ENCODE data around the gene TMCO4. TPM values are rescaled to one million over a fixed set of nuclear protein-coding genes. Genes with fewer than 3 reads are reported as not detected.
A peak's percentile ranks its signal among the peaks of the same experiment; 100 is the strongest.

Gene TMCO4
- total and polyA plus RNA-seq, 2 of the 8 experiments (the other 6 are each of a cell fraction or from before 2014, with no cell fraction given) = 3.0 to 3.1 TPM

DNA sequence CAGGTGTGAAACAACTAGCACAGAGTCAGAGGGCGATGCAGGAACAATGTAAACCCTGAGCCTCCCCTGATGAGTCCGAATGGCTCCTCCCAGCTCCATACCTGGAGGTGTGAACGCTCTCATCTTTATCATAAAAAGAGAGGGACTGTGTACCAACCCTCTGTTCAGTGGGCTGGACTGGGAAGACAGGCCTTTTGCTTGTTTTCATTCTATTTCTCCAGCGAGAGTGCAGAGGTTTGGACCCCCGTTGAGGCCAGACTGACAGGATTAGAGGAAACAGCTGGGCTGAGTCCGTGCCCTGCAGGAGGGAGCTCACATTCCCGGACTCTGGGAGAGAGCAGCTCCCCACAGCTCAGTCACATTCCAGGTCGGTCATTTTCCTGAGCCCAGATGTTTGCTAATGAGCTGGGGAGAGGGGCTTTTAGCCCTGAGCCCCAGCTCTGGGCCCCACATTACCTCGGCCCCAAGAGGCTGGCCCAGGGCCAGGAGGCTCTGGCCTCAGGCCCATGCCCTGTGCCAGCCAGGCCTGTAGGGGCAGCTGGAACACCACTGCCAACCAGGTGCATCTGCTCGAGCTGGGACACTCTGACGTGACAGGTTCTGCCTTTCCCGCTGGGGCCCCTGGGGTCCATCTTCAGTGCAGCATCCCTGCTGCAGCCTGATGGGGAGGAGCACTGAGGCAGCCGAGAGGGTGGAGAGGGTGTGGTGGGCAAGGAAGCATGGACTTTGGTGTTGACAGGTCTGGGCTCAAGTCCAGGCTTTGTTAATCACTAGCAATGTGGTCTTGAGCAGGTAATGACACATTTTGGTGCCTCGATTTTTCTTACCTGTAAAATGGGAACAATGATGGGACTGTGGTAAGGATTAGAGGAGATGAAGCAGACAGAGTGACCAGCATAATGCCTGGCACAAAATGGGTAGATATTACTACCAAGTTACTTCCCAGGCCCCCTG, 159.1 kb downstream of the TMCO4 start (continued):
- TF ChIP-seq BACH1 (IDR thresholded peaks at IDR 0.05; ENCODE audit: low read length) (no peak), SIX5 (IDR thresholded peaks at IDR 0.05; ENCODE audit: low read depth, low read length) (no peak), GTF2F1 (IDR thresholded peaks at IDR 0.05; ENCODE audit: borderline replicate concordance, low read depth, low read length) (no peak), KDM4A (IDR thresholded peaks at IDR 0.05; ENCODE audit: low read depth, low read length, severe bottlenecking) (no peak), SIRT6 (IDR thresholded peaks at IDR 0.05; ENCODE audit: low read length) (no peak), ZNF274 (IDR thresholded peaks at IDR 0.05; ENCODE audit: borderline replicate concordance, extremely low read depth, low read length) (no peak), POU5F1 (IDR thresholded peaks at IDR 0.05; ENCODE audit: low read depth, low read length) (no peak), JUN (IDR thresholded peaks at IDR 0.05; ENCODE audit: low read depth, low read length) (no peak), EZH2 (IDR thresholded peaks at IDR 0.05; ENCODE audit: low read depth, low read length, severe bottlenecking) (no peak), SIN3A (conservative IDR thresholded peaks at IDR 0.05 in 1 of 2, IDR thresholded peaks at IDR 0.05 in 1 of 2; ENCODE audit: low read depth in 1 of 2, low read length in 2 of 2) (peak; percentile 93 to 98; a peak in 3 of 4 replicates), CBX8 (IDR thresholded peaks at IDR 0.05; ENCODE audit: borderline replicate concordance, low read depth, low read length) (no peak), RBBP5 (IDR thresholded peaks at IDR 0.05; ENCODE audit: borderline replicate concordance, low read depth, low read length) (0 out of 2 replicates have a peak, but pooled peaks have one; percentile 31), SP1 (IDR thresholded peaks at IDR 0.05; ENCODE audit: low read depth, low read length) (no peak), ASH2L (IDR thresholded peaks at IDR 0.05; ENCODE audit: low read length) (peak; percentile 32), TAF7 (optimal IDR thresholded peaks at IDR 0.05; ENCODE audit: borderline replicate concordance, low read depth, low read length) (no peak), CTBP2 (IDR thresholded peaks at IDR 0.05; ENCODE audit: borderline replicate concordance, insufficient read depth, insufficient read length, low read length) (peak; percentile 35), SP2 (IDR thresholded peaks at IDR 0.05; ENCODE audit: low read length) (no peak), SP4 (IDR thresholded peaks at IDR 0.05; ENCODE audit: low read length) (no peak; the same call in 1 of the 2 replicates)
- TF ChIP-seq, protein P1, sequence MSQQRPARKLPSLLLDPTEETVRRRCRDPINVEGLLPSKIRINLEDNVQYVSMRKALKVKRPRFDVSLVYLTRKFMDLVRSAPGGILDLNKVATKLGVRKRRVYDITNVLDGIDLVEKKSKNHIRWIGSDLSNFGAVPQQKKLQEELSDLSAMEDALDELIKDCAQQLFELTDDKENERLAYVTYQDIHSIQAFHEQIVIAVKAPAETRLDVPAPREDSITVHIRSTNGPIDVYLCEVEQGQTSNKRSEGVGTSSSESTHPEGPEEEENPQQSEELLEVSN (IDR thresholded peaks at IDR 0.05) = no peak
- TF ChIP-seq, protein P2, sequence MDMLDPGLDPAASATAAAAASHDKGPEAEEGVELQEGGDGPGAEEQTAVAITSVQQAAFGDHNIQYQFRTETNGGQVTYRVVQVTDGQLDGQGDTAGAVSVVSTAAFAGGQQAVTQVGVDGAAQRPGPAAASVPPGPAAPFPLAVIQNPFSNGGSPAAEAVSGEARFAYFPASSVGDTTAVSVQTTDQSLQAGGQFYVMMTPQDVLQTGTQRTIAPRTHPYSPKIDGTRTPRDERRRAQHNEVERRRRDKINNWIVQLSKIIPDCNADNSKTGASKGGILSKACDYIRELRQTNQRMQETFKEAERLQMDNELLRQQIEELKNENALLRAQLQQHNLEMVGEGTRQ (IDR thresholded peaks at IDR 0.05; ENCODE audit: low read length) = no peak

Data from H1 (cell line).